KMS-11 (cell line): ENCODE results near the gene R3HCC1L.

ENCODE experiments used
- H2AFZ ChIP-seq: fragments of 200-600 bp; sonication (generic); 2 replicates; pipeline ENCODE4 v1.6.1; 2016; ENCODE audit warnings: antibody characterized with exemption, mixed run types, low read depth
- H3K27ac ChIP-seq: fragments of 200-600 bp; sonication (generic); 2 replicates; pipeline ENCODE4 v1.6.1; 2016; ENCODE audit warnings: mild to moderate bottlenecking, mixed run types
- H3K27me3 ChIP-seq: fragments of 200-600 bp; sonication (generic); 2 replicates; pipeline ENCODE4 v1.6.1; 2017; ENCODE audit warnings: mild to moderate bottlenecking, low read depth, mixed run types, moderate library complexity; ENCODE audit not compliant: insufficient read depth
- H3K36me3 ChIP-seq: fragments of 200-600 bp; sonication (generic); 2 replicates; pipeline ENCODE4 v1.6.1; 2017; ENCODE audit warnings: mild to moderate bottlenecking, mixed run types; ENCODE audit not compliant: insufficient read depth
- H3K4me1 ChIP-seq: fragments of 200-600 bp; sonication (generic); 2 replicates; pipeline ENCODE4 v1.6.1; 2016; ENCODE audit warnings: mild to moderate bottlenecking, low read depth, mixed run types; ENCODE audit not compliant: poor library complexity, severe bottlenecking
- H3K4me2 ChIP-seq: fragments of 200-600 bp; sonication (generic); 2 replicates; pipeline ENCODE4 v1.7.0; 2016; ENCODE audit warnings: mild to moderate bottlenecking, mixed run types
- H3K4me3 ChIP-seq: fragments of 200-600 bp; sonication (generic); IDR thresholded peaks from 2 replicates; pipeline ENCODE4 v1.6.1; 2017; ENCODE audit warnings: low read depth, low read length, mixed read lengths; ENCODE audit not compliant: insufficient read depth
- H3K79me2 ChIP-seq: fragments of 200-600 bp; sonication (generic); 2 replicates; pipeline ENCODE4 v1.6.1; 2016; ENCODE audit warnings: low read depth, mixed run types; ENCODE audit not compliant: insufficient read depth
- H3K9ac ChIP-seq: fragments of 200-600 bp; sonication (generic); 2 replicates; pipeline ENCODE4 v1.6.1; 2016; ENCODE audit warnings: mild to moderate bottlenecking, mixed run types
- H4K20me1 ChIP-seq: fragments of 200-600 bp; sonication (generic); 2 replicates; pipeline ENCODE4 v1.6.1; 2016; ENCODE audit warnings: mild to moderate bottlenecking, mixed run types; ENCODE audit not compliant: insufficient read depth
- CTCF ChIP-seq: fragments of 200-600 bp; sonication (generic); conservative IDR thresholded peaks from 2 replicates; pipeline ENCODE4 v1.6.1; 2017; ENCODE audit warnings: low read depth, mild to moderate bottlenecking, antibody characterized with exemption, low read length, moderate library complexity, mixed read lengths

R3HCC1L gene

GRCh38 chr10:98260350-98260749 lies 125.9 kb downstream of the R3HCC1L start:
- Histone ChIP-seq H3K9ac (no peak overlapping the region), H2AFZ (no peak overlapping the region), H3K27me3 (no peaks in the 10 kb centered on the region), H3K4me2 (no peak overlapping the region), H3K27ac (no peak overlapping the region), H3K4me3 (no peak overlapping the region), H3K36me3 (no peaks in the 10 kb centered on the region), H3K79me2 (no peaks in the 10 kb centered on the region), H4K20me1 (no peaks in the 10 kb centered on the region), H3K4me1 (peaks cover 12% of the 10 kb centered on the region)
- no peak for TF ChIP-seq CTCF

- Histone ChIP-seq H2AFZ (no peak overlapping the region), H3K27me3 (no peaks in the 10 kb centered on the region), H3K4me3 (no peak overlapping the region), H3K9ac (no peak overlapping the region), H3K79me2 (no peaks in the 10 kb centered on the region), H3K4me1 (peaks cover 12% of the 10 kb centered on the region), H3K4me2 (no peak overlapping the region), H3K36me3 (no peaks in the 10 kb centered on the region), H4K20me1 (no peaks in the 10 kb centered on the region), H3K27ac (no peak overlapping the region)
- no peak for TF ChIP-seq CTCF
These were observed 126.3 kb downstream of the R3HCC1L start for GRCh38 chr10:98260752-98261151.

GRCh38 chr10:98261436-98262277 lies 127.2 kb downstream of the R3HCC1L start:
- TF ChIP-seq CTCF = no peak
- no peaks in the 10 kb centered on the region for H4K20me1 ChIP-seq
- H3K4me1 ChIP-seq = peaks cover 12% of the 10 kb centered on the region
- no peaks in the 10 kb centered on the region for H3K79me2 ChIP-seq
- no peak overlapping the region for H3K9ac ChIP-seq
- no peak overlapping the region for H3K4me2 ChIP-seq
- H3K36me3 ChIP-seq = no peaks in the 10 kb centered on the region
- no peak overlapping the region for H2AFZ ChIP-seq
- H3K27me3 ChIP-seq = no peaks in the 10 kb centered on the region
- no peak overlapping the region for H3K4me3 ChIP-seq
- H3K27ac ChIP-seq = no peak overlapping the region

- Histone ChIP-seq H3K9ac (no peak overlapping the region), H2AFZ (no peak overlapping the region), H3K4me1 (peaks cover 12% of the 10 kb centered on the region), H4K20me1 (no peaks in the 10 kb centered on the region), H3K4me3 (no peak overlapping the region), H3K4me2 (no peak overlapping the region), H3K79me2 (no peaks in the 10 kb centered on the region), H3K27me3 (no peaks in the 10 kb centered on the region), H3K36me3 (no peaks in the 10 kb centered on the region), H3K27ac (no peak overlapping the region)
- TF ChIP-seq CTCF = peak; percentile 56
These were observed 128.1 kb downstream of the R3HCC1L start for GRCh38 chr10:98262571-98262970.
